IPS-NIHi7 (cell line): Measurements from ENCODE around the gene FBXL17.
"Not testable (repeated sequence)": the region's sequence is repeated elsewhere in the genome, so short reads cannot be mapped to it uniquely, and the experiment has no call there.

ENCODE experiments used
- DNase-seq: peaks from one replicate; pipeline ENCODE4 v3.0.0; 2012; ENCODE audit warnings: mixed read lengths; ENCODE audit errors: extremely low spot score

Gene FBXL17

DNA sequence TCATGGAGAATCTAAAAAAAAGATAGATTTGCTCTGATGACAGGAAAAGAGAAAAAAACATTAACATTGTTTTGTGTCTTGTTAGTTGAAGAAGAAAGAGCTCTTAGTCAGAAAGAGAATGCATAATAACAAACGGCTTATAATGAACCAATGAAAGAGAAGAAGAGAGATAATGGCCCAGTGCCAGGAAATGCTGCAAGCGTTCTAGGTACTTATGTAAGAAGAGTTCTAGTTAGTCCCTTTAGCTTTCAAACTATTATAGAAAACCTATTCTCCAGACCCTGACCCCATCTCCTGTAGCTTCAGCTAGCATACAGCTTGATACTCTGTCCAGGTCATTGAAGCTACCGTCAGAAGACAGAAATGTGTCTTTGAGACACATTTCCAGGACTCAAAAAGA lies 70.2 kb downstream of the FBXL17 start:
- DNase-seq = no peak

DNA sequence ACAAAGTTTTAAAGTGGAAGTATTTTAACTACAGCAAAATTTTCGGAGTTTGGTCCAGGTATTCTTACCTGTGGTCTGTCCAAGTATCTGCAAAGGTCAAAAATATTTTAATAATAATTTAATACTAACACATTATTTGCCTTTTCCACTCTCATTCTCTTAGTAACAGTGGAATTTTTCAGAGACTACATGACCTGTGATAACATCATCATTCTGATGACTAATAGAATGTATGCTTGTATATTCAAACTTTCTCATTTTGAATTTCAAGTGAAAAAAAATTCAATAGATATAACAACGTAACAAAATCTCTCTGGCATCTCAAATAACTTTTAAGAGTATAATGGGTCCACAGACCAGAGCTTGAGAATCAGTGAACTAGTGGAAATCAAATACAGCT lies 78.3 kb downstream of the FBXL17 start:
- DNase-seq = no peak

DNA sequence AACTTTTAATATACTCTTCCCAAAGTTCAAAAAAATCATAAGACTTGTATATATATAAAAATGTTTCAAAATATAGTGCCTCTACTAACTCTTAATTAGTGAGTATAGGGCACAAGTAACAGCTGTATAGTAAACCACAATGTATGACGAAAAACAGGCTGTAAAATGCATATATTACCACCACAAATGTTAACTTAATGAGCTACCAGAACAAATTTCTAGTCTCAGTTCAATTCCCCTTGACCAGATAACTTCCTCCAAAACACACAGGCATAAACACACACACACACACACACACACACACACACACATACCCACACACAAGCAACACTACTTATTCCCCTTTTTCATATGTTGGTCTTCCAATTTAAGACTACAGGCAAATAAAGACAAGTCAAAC lies 78.8 kb downstream of the FBXL17 start:
- DNase-seq = no peak

DNA sequence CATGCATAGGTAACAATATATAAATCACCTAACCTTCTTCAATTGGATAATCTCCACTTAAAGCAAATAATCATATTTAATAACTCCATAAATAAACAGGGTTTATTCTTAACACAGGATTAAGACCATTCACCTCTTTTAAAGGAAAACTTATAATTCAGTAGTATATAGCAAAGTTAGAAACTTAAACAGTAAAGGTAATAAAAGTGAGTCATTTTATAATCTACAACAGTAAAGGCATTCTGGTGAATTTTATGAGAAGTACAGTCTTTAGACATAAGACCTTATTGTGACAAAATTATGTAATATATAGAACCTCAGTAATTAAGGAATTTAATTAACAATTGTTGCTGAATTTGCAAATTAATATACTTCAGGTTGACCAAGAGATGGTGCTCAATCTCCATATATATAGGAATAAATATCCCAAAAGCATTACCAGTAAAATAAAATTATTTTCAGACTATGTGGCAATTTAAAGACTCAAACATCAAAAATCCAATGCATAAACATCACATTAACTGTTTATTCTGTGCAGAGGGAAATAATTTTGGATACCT lies 84.8 kb downstream of the FBXL17 start:
- no peak for DNase-seq

DNA sequence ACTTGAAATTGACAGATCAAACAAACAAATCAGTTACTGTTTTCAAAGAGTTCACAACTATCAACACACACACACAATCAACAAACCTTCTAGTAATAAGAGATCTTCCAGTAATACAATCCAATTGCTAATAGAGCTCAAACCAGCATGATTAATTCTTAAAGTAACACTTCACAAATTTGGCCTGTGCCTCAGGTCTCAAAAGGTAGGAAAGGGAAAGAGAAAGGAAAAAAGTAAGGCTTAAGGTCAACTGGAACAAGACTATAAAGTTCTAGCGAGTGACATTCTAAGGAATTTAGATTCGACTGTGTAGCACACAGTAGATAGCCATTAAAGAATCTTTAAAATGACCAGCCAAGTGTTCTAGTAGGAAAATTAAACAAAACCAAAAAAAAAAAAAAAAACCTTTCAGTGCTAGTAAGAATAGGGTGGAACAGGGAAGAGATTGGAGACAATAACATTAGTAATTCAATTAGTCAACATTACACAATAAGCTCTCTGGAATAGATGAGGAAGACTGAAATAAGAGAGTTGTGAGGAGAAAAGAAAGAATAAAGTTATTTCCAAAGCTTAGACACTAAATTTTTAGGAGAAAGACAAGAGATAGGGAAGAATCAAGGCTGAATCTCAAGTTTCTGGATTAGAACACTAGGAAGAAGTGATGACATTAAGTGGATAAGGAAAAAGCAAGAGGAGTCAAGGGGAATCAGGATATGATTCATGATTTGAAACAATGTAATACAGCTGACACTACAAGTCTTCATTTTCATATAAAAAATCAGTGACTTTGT lies 86.1 kb downstream of the FBXL17 start:
- no peak for DNase-seq

DNA sequence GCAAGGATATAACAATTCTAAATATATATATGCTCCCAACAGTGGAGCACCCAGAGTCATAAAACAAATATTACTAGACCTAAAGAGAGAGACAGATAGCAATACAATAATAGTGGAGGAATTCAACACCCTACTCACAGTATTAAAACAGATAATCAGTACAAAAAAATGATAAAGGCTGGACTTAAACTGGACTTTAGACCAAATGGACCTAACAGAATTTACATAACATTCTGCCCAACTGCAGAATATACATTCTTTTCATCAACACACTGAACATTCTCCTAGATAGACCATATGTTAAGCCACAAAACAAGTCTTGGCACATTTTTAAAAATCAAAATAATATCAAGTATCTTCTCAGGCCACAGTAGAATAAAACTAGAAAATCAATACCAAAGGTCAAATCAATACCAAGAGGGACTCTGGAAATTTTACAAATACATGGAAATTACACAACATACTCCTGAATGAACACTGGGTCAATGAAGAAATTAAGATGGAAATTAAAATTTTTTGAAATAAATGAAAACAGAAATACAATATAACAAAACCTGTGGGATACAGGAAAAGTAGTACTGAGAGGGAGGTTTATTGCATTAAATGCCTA lies 100.8 kb downstream of the FBXL17 start:
- no peak for DNase-seq

DNA sequence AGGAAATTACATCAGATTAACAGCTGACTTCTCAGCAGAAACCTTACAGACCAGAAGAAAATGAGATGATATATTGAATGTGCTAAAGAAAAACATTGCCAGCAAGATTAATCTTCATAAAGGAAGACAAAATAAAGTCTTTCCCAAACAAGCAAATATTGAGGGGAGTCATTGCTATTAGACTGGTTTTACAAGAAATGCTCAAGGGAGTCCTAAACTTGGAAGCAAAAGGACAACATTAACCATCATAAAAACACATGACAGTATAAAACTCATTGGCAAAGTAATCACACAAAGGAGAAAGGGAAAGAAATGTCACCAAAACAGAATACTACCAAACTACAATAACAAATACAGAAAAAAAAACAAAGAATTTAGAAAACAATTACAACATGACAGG lies 101.7 kb downstream of the FBXL17 start:
- no peak for DNase-seq

DNA sequence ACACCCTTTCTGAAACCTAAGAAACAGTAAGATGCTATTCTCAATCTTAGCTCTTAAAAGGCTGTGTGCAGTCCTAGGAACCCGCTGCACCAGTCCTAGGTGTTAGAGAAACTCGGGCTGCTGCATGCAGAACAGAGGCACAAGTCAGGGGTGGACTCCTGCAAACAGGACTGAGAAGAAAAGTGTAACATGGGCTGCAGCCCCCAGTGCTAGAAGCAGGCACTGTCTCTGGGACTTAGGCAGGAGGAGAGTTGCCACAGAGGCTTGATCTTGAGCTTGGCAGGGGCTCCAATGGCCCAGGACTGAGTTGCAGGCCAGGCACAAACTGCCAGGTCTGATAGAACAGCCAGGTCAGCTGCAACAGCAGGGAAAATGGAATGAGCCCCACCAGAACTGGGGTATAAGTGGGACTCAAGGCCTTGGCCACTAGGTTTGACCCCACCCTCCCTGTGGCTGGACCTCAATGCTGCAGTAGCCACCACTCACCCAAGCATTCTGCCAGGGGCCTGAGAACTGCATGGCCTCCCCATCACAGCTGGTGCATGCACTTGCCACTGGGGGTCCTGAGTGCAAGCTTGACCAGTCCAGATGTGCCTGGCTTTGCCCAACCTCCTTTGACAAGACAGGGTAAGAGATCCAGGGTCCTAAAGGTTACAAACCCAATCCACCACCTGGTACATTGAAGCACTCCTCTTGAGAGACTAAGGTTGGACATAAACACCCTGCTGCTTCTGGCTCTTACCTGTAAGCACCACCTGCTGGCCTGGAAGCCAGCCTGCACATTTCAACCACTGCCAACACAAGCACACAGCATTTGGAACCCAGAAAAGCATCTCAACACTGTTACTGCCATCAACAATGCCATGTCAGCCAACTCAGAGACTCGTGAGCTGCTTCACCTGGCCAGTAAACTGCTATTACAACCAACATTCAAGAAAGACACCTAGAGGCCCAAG lies 103.3 kb downstream of the FBXL17 start:
- DNase-seq = peak; percentile 15

DNA sequence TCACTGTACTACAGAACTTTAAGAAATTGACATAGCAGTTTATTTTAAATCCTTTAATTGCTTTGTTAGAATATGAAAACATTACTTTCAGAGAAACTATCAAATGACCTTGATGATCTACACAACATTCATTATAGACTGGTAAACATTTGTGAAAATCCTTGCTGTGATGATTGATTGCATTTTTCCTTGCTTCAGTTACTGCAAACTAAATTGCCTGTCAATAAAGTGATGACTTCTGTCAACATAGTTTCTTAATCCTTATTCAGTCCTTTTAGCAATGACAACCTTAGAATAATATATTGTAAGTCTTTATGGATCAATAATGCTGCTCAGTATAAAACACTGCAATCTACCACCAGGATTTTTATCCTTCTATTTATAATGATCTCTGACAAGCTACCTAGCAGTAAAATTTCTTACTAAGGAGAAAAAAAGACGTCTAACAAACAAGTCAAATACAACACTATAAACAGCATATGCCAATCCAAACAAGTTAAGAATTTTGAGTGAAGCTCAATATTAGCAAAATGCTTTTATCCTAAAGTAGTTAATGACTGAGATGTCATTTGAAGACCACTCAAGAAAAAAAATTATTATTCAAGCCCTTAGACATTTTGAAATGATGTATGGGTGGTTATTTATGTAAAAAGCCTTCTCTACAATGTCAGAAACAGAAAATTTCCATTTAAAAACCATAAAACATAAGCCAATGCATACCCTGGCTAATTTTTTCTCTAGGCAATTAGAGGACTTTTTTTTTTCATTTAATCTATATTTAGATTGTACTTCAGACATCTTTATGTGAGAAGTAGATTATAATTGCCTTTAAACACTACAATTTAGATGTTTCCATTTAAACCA lies 105.5 kb downstream of the FBXL17 start:
- no peak for DNase-seq

DNA sequence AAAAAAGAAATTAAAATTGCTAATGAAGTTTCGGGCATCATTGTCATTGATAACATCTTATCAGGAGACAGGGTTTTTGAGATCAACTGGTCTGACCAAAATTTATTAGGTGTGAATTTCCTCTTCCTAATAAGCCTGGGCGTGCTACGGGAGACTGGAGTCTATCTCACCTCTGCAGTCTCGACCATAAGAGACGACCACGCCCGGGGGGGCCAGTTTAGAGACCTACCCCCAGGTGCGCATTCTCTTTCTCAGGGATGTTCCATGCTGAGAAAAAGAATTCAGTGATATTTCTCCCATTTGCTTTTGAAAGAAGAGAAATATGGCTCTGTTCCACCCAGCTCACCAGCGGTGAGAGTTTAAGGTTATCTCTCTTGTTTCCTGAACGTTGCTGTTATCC lies 107.8 kb downstream of the FBXL17 start:
- not testable (repeated sequence) for DNase-seq

DNA sequence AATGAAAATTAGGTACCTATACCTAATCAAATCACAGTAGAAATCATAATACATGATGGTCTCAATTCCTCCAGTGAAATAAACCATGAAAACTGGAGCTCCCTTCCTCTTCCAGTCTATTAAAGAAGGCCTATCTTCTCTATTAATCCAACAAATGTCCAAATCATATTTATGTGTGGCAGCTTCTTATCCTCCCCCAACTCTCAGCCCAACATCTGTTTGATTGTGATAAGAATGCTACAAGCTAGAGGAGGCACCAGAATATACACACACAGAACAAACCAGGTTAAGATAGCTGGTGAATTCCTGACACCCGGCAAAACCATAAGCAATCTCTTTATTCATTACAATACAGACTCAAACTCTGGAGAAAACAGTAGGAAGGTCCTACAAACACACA lies 110.8 kb downstream of the FBXL17 start:
- DNase-seq = no peak

DNA sequence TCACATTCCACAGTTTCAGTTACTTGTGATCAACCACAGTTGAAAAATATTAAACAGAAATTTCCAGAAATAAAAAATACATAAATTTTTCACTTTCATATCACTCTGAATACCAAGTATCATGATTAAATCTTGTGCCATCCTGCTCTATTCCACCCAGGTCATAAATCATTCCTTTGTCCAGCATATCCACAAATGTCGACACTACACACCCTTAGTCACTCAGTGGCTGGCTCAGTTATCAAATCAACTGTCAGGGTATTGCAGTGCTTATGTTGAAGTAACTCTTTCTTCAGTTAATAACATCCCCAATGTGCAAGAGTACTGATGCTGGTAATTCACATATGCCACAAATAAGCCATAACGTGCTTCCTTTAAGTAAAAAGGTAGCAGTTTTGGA lies 115.7 kb downstream of the FBXL17 start:
- no peak for DNase-seq

DNA sequence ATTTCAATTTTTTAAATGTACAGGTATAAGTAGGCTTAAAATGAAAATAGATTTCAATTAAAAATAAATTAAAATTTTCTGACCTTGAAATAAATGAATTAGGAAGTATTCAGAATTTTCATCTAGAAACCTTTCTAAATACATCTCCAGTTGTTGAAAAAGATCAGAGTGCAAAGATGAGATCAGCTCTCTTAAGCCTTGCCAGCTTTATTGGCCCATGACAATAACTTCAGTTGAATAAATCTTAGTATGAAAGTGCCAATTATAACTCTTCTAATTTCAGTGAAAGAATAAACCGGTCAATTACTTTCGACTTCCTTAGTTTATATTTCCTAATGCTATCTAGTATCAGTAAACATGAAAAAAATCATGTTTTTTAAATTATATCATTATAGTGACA lies 117.4 kb downstream of the FBXL17 start:
- DNase-seq = no peak

DNA sequence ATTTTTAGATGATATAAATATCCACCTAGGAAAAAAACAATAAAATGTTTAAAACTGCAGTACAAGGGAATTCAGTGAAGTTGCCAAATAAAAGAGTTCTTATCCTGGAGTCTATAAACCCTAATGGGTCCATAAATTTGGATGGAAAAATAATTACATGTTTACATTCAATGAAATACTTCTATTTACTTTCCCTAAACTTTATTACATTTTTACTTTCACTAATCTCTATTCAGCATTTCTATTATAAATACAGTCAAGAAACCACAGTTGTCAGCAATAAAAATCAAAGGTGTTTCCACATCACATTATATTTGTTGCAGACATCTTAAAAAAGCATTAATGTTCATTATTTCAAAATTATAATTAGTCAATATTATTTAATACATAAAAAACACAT lies 118.6 kb downstream of the FBXL17 start:
- no peak for DNase-seq

DNA sequence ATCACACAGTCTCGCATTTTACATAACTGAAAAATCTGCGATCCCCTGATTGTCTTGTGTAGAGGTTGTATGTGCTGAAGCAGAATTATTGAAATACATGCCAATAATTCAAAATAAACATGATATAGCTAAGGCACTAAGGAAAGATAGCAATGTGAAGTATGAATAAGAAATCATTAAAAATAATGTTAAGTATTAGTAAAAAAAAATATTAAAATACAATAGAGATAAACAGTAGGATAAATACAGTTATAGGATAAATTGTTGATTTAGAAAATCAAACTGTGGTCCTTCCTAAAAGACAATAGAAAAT lies 121.1 kb downstream of the FBXL17 start:
- DNase-seq = no peak

DNA sequence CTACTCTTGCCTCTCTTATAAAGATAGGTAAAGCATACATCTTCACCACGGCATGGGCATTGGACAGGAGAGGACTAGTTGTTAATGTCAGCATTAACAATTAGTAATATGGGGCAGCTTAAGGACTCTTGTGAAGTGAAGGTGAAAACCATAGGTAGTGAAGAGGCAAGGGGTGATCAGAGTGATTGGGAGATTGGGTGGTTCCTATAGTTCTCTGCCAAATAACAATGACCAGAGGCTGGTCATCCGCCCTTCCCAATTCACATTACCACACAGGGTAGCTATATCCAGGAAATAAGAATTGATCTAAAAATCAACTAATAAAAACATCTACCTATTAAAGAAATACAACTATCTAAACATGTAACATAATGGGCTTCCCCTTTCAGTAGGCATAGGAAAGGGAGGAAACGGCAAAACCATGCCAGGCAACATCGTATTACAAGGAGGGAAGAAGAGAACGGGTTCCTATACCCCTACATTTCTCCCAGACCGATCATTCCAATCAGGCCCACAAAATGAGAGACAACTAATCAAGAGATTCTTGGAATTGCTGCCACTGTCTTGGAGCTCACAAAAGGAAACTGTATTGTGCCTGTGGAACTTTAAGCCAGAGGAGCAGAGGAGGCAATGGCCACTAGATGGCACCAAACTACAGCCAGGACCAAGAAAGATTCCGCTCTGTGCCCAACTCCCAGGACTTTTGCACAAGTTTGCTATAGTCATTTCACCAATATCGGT lies 121.6 kb downstream of the FBXL17 start:
- peak; percentile 79 for DNase-seq

DNA sequence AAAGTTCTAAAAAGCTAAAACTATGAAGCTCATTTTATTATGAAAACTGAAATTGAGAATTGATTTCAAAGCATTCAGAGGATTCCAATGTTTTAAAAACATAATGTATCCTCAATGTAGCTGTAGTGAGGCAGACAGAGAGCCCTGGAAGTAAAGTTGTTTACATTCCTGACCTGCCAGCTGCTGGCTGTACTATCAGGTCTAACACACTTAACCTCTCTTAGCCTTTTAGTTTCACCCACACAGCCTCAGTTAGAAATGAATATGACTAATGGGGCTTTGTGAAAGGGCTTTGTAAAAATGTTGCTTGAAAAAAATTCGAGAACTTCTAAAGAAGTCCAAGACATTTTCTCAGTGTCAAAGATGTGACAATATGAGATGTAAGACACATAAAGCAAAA lies 122.6 kb downstream of the FBXL17 start:
- no peak for DNase-seq

DNA sequence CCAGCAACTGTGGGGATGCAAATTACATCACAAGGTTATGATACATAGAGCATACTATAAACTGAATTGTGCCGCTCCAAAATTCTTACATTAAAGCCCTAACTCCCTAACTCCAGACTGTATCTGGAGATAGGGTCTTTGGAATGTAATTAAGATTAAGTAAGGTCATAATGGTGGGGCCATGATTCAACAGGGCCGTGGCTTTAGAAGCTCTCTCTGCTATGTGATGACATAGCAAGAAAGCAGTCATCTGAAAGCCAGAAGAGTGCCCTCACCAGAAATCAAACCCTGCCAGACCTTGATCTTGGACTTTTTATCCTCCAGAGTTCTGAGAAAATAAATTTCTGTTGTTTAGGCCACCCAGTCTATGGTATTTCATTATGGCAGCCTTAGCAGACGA lies 123.9 kb downstream of the FBXL17 start:
- no peak for DNase-seq

DNA sequence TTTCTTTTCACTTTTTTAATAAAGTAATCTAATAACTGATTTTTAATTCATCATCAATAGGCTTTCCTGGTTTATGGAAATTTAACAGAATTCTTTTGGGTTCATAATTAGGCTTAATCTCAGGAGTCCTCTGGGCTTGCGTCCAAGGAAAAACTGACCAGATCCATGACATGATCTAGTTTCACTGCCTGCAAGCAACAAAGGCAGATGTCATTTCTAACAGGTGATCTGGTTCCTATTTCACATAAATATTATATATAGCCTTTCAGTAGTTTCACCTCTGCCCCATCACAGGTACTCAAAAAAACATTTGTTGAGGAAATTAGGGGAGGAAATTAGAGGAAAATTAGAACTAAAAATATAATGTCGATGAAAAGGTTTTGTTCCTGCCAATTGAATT lies 126.4 kb downstream of the FBXL17 start:
- DNase-seq = no peak

DNA sequence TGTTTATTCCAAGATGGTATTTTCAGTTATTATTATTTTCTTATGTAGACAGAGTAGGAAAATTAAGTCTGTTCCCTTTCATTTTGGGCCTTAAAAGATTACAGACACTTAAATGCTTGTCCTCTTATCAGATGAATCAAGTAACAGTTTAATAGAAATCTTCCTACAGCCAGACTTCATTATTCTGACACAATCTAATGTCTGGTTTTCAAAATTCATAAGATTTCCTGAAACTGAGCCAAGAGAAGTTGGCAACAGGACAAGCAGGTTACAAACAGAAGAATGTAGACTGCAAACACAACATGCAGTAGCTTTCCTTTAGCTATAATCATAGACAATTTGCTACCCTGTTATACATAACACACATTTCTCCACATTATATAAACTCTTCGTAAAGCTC lies 130.5 kb downstream of the FBXL17 start:
- DNase-seq = no peak
